WTC11 (cell line): ENCODE measurements around the gene ORAI2. TPM values are rescaled to one million over a fixed set of nuclear protein-coding genes. Genes with fewer than 3 reads are reported as not detected.

ENCODE experiments used
- ATAC-seq: fragments of 200-7000 bp; cut with Tn5 transposase; 2 replicates; pipeline ENCODE4 v1.10.0; 2021; ENCODE audit warnings: mild to moderate bottlenecking, moderate library complexity
- CTCF ChIA-PET: fragments of 300-600 bp; sonication (Branson Sonifier 250); formaldehyde crosslinking; loops from one replicate; lab custom pipeline; 2021; ENCODE audit warnings: antibody characterized with exemption; lab: Charles Lee
- POLR2A ChIA-PET: fragments of 350-600 bp; sonication (Branson Sonifier 250); formaldehyde crosslinking; loops from one replicate; lab custom pipeline; 2021; ENCODE audit warnings: antibody characterized with exemption; lab: Charles Lee
- DNase-seq: peaks from one replicate; pipeline ENCODE4 v3.0.0; 2021; ENCODE audit warnings: low spot score
- H3K27ac Mint-ChIP-seq: 2 replicates; pipeline ENCODE4 v1.8.0; 2021; ENCODE audit warnings: mixed read lengths
- H3K27me3 Mint-ChIP-seq: 2 replicates; pipeline ENCODE4 v1.8.0; 2021; ENCODE audit warnings: low read depth, mild to moderate bottlenecking, moderate library complexity, mixed read lengths
- H3K36me3 Mint-ChIP-seq: 2 replicates; pipeline ENCODE4 v1.8.0; 2021; ENCODE audit warnings: mixed read lengths
- H3K4me1 Mint-ChIP-seq: 2 replicates; pipeline ENCODE4 v1.8.0; 2022; ENCODE audit warnings: mixed read lengths
- H3K4me3 Mint-ChIP-seq: 2 replicates; pipeline ENCODE4 v1.8.0; 2021; ENCODE audit warnings: mild to moderate bottlenecking, moderate library complexity, mixed read lengths
- H3K9me3 Mint-ChIP-seq: 2 replicates; pipeline ENCODE4 v1.8.0; 2021; ENCODE audit warnings: mixed read lengths
- ATF1 ChIP-seq: sonication (generic); formaldehyde crosslinking; IDR thresholded peaks from 2 replicates; pipeline ENCODE4 v1.8.1; 2023; ENCODE audit warnings: mild to moderate bottlenecking, moderate library complexity, missing genetic modification reagents
- CREB1 ChIP-seq: sonication (generic); formaldehyde crosslinking; IDR thresholded peaks from 2 replicates; pipeline ENCODE4 v1.8.0; 2023; ENCODE audit warnings: mild to moderate bottlenecking, missing genetic modification reagents
- ELF4 ChIP-seq: sonication (generic); formaldehyde crosslinking; IDR thresholded peaks from 2 replicates; pipeline ENCODE4 v1.8.1; 2022; ENCODE audit warnings: low read depth, mild to moderate bottlenecking, moderate library complexity, missing genetic modification reagents
- FOXJ3 ChIP-seq: sonication (generic); formaldehyde crosslinking; IDR thresholded peaks from 2 replicates; pipeline ENCODE4 v1.9.0; 2021; ENCODE audit warnings: missing genetic modification reagents, mild to moderate bottlenecking, borderline replicate concordance
- IRF2 ChIP-seq: sonication (generic); formaldehyde crosslinking; IDR thresholded peaks from 2 replicates; pipeline ENCODE4 v1.8.0; 2022; ENCODE audit warnings: low read depth, missing genetic modification reagents, borderline replicate concordance
- MXD4 ChIP-seq: fragments of 250-450 bp; sonication (Bioruptor Pico); IDR thresholded peaks from 2 replicates; pipeline ENCODE4 v1.8.0; 2021; ENCODE audit warnings: mild to moderate bottlenecking, moderate library complexity, borderline replicate concordance
- OVOL2 ChIP-seq: fragments of 250-450 bp; sonication (Bioruptor Pico); IDR thresholded peaks from 2 replicates; pipeline ENCODE4 v1.9.0; 2021; ENCODE audit warnings: mild to moderate bottlenecking, borderline replicate concordance
- SMAD3 ChIP-seq: sonication (generic); formaldehyde crosslinking; IDR thresholded peaks from 2 replicates; pipeline ENCODE4 v1.8.0; 2022; ENCODE audit warnings: missing genetic modification reagents, mild to moderate bottlenecking, borderline replicate concordance
- SOX15 ChIP-seq: fragments of 250-450 bp; sonication (Bioruptor Pico); IDR thresholded peaks from 2 replicates; pipeline ENCODE4 v1.9.0; 2021; ENCODE audit warnings: mild to moderate bottlenecking
- SP1 ChIP-seq: sonication (generic); formaldehyde crosslinking; conservative IDR thresholded peaks from 2 replicates; pipeline ENCODE4 v1.8.1; 2022; ENCODE audit warnings: missing genetic modification reagents
- ZNF121 ChIP-seq: sonication (generic); formaldehyde crosslinking; IDR thresholded peaks from 2 replicates; pipeline ENCODE4 v1.8.0; 2023; ENCODE audit warnings: missing genetic modification reagents
- ZNF263 ChIP-seq: sonication (generic); formaldehyde crosslinking; IDR thresholded peaks from 2 replicates; pipeline ENCODE4 v1.8.1; 2022; ENCODE audit warnings: low read depth, mild to moderate bottlenecking, moderate library complexity, missing genetic modification reagents
- ZNF317 ChIP-seq: sonication (generic); formaldehyde crosslinking; IDR thresholded peaks from 2 replicates; pipeline ENCODE4 v1.8.1; 2023; ENCODE audit warnings: low read depth, mild to moderate bottlenecking, moderate library complexity, missing genetic modification reagents, borderline replicate concordance
- ZNF396 ChIP-seq: fragments of 250-450 bp; sonication (Bioruptor Pico); IDR thresholded peaks from 2 replicates; pipeline ENCODE4 v1.8.0; 2021; ENCODE audit warnings: mild to moderate bottlenecking, moderate library complexity, borderline replicate concordance
- total RNA-seq: library from RNA; stranded (reverse); gene quantifications from 3 replicates; pipeline ENCODE4 v1.2.3, GENCODE V29; 2021
- TF ChIP-seq, protein P1 (sequence below): sonication (generic); formaldehyde crosslinking; IDR thresholded peaks from 2 replicates; pipeline ENCODE4 v1.8.0; 2022; ENCODE audit warnings: mild to moderate bottlenecking, missing genetic modification reagents
- TF ChIP-seq, protein P2 (sequence below): fragments of 250-450 bp; sonication (Bioruptor Pico); IDR thresholded peaks from 2 replicates; pipeline ENCODE4 v1.8.0; 2021; ENCODE audit warnings: mild to moderate bottlenecking
- TF ChIP-seq, protein P3 (sequence below): sonication (generic); formaldehyde crosslinking; IDR thresholded peaks from 2 replicates; pipeline ENCODE4 v1.8.1; 2022; ENCODE audit warnings: mild to moderate bottlenecking, missing genetic modification reagents, moderate library complexity, borderline replicate concordance
- TF ChIP-seq, protein P4 (sequence below): sonication (generic); formaldehyde crosslinking; IDR thresholded peaks from 2 replicates; pipeline ENCODE4 v1.8.1; 2022; ENCODE audit warnings: low read depth, mild to moderate bottlenecking, moderate library complexity, missing genetic modification reagents, borderline replicate concordance
- TF ChIP-seq, protein P5 (sequence below): sonication (generic); formaldehyde crosslinking; IDR thresholded peaks from 2 replicates; pipeline ENCODE4 v1.8.0; 2022; ENCODE audit warnings: mild to moderate bottlenecking, missing genetic modification reagents
- TF ChIP-seq, protein P6 (sequence below): sonication (generic); formaldehyde crosslinking; IDR thresholded peaks from 2 replicates; pipeline ENCODE4 v1.8.1; 2023; ENCODE audit warnings: mild to moderate bottlenecking, missing genetic modification reagents, moderate library complexity
- TF ChIP-seq, protein P7 (sequence below): sonication (generic); formaldehyde crosslinking; IDR thresholded peaks from 2 replicates; pipeline ENCODE4 v1.8.0; 2022; ENCODE audit warnings: mild to moderate bottlenecking, missing genetic modification reagents
- TF ChIP-seq, protein P8 (sequence below): fragments of 250-450 bp; sonication (Bioruptor Pico); IDR thresholded peaks from 2 replicates; pipeline ENCODE4 v1.9.0; 2021; ENCODE audit warnings: moderate library complexity, mild to moderate bottlenecking, inconsistent platforms, borderline replicate concordance

Gene ORAI2
- total RNA-seq, 1 experiment from 2014 or later, result 22.2 TPM

DNA sequence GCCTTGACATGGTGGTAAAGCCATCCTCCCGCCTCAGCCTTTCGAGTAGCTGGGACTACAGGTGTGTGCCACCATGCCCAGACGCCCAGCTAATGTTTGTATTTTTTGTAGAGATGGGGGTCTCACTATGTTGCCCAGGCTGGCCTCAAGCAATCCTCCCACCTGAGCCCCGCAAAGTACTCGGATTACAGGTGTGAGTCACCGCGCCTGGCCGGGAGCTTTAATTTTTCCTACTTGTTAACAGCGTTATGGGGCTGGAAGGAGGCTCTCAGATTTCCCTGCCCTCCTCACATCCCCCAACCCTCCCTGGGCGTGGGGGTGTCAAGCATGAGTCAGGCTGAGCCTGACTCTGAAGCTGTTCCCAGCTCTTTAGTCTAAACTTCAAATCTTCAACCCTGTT lies 23.0 kb downstream of the ORAI2 start:
- peaks cover 6% of the 10 kb centered on the region for H3K4me1 Mint-ChIP-seq
- H3K4me3 Mint-ChIP-seq, result no peak overlapping the region
- no peak for DNase-seq
- no peak for ATAC-seq
- no peaks in the 10 kb centered on the region for H3K27me3 Mint-ChIP-seq
- CTCF ChIA-PET, result interaction anchor here (0.6 to 2.2 kb wide), 4 partner anchors 8 to 52 kb away, joined by 3 to 11 read pairs (median 6); no protein-coding TSS in a partner anchor
- POLR2A ChIA-PET, result no interaction called here
- no peak overlapping the region; the same call in 1 of the 2 replicates for H3K27ac Mint-ChIP-seq
- no peaks in the 10 kb centered on the region for H3K9me3 Mint-ChIP-seq
- peaks cover 19% of the 10 kb centered on the region for H3K36me3 Mint-ChIP-seq
- TF ChIP-seq ZNF121 (CRISPR knock-in tag), result peak; percentile 89
- TF ChIP-seq, protein P1, sequence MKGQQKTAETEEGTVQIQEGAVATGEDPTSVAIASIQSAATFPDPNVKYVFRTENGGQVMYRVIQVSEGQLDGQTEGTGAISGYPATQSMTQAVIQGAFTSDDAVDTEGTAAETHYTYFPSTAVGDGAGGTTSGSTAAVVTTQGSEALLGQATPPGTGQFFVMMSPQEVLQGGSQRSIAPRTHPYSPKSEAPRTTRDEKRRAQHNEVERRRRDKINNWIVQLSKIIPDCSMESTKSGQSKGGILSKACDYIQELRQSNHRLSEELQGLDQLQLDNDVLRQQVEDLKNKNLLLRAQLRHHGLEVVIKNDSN, result no peak

DNA sequence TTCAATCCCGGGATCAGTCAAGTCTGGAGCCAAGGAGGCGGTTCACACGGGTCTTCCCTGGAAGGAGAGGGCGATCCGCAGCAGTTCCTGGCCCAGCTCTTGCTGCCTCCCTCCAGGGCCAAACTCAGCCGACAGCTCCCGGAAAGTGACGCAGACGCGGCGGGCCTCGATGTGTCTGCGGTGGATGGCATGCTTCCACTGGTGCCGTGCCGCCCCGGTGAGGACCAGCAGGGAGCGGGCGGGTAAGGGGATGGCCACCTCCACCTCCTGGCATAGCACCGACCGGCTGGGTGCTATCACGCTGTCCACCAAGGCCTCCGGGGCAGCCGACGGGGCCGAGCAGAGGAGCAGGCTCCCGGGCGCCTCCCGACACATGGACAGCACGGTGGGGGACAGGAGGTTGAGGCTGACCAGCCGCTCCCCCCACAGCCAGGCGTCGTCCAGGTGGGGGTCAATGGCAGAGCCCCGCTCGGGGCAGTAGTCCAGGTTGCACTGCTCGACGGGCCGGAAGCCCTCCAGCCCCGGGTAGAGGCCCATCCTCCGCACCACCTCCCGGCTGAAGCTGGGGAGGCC lies 24.1 kb downstream of the ORAI2 start:
- DNase-seq, result no peak
- ATAC-seq, result no peak
- Mint-ChIP-seq H3K27me3 (no peaks in the 10 kb centered on the region), H3K27ac (no peak overlapping the region), H3K4me1 (no peaks in the 10 kb centered on the region), H3K4me3 (no peak overlapping the region), H3K36me3 (peaks cover 19% of the 10 kb centered on the region), H3K9me3 (no peaks in the 10 kb centered on the region)
- POLR2A ChIA-PET, result interaction anchor here (0.7 kb wide), 1 partner anchor 62 kb away, joined by 3 read pairs; no protein-coding TSS in a partner anchor
- TF ChIP-seq MXD4 (CRISPR knock-in tag) (no peak), CREB1 (CRISPR knock-in tag) (no peak), SMAD3 (CRISPR knock-in tag) (no peak), SP1 (no peak), SOX15 (CRISPR knock-in tag) (no peak), IRF2 (CRISPR knock-in tag) (no peak), ZNF317 (no peak), OVOL2 (no peak), ZNF263 (CRISPR knock-in tag) (no peak)
- TF ChIP-seq, protein P2, sequence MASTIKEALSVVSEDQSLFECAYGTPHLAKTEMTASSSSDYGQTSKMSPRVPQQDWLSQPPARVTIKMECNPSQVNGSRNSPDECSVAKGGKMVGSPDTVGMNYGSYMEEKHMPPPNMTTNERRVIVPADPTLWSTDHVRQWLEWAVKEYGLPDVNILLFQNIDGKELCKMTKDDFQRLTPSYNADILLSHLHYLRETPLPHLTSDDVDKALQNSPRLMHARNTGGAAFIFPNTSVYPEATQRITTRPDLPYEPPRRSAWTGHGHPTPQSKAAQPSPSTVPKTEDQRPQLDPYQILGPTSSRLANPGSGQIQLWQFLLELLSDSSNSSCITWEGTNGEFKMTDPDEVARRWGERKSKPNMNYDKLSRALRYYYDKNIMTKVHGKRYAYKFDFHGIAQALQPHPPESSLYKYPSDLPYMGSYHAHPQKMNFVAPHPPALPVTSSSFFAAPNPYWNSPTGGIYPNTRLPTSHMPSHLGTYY, result no peak
- TF ChIP-seq, protein P3, sequence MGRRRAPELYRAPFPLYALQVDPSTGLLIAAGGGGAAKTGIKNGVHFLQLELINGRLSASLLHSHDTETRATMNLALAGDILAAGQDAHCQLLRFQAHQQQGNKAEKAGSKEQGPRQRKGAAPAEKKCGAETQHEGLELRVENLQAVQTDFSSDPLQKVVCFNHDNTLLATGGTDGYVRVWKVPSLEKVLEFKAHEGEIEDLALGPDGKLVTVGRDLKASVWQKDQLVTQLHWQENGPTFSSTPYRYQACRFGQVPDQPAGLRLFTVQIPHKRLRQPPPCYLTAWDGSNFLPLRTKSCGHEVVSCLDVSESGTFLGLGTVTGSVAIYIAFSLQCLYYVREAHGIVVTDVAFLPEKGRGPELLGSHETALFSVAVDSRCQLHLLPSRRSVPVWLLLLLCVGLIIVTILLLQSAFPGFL (CRISPR knock-in tag), result no peak
- TF ChIP-seq, protein P4, sequence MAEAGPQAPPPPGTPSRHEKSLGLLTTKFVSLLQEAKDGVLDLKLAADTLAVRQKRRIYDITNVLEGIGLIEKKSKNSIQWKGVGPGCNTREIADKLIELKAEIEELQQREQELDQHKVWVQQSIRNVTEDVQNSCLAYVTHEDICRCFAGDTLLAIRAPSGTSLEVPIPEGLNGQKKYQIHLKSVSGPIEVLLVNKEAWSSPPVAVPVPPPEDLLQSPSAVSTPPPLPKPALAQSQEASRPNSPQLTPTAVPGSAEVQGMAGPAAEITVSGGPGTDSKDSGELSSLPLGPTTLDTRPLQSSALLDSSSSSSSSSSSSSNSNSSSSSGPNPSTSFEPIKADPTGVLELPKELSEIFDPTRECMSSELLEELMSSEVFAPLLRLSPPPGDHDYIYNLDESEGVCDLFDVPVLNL (CRISPR knock-in tag), result no peak
- CTCF ChIA-PET, result interaction anchor here (2.2 kb wide), 1 partner anchor 10 kb away, joined by 11 read pairs; no protein-coding TSS in a partner anchor

DNA sequence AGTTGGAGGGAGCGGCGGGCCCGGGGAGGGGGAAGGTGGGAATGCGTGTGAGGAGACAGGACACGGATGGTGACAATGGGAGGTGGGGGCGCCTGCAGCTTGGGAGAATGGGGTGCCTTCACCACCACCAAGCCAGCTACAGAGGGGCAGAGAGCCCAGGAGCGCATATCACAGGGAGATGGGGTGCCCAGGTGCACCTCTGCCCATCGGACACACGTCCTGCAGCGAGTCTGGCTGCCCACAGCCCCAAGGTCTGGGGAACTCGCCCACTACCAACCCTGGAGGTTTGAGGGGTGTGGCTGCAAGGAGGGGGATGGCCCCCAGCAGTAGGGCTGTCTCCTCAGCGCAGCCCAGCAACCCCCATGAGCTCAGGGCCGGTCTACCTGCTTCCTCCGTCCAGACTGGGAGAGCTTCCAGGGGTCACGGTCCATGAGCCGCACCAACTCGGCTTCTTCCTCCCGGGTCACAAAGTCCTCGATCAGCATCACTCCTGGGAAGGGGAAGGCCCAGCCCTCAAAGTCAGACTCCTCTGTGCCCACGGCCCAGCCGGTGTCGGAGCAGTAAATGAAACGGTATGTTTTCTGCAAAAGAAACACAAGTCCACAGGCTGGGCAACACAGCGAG lies 26.0 kb downstream of the ORAI2 start:
- H3K27me3 Mint-ChIP-seq, result no peaks in the 10 kb centered on the region
- no peaks in the 10 kb centered on the region for H3K9me3 Mint-ChIP-seq
- DNase-seq (no peak), ATAC-seq (no peak)
- ChIA-PET CTCF (interaction anchor here (0.9 kb wide), 1 partner anchor 55 kb away, joined by 3 read pairs; no protein-coding TSS in a partner anchor), POLR2A (interaction anchor here (0.6 to 0.7 kb wide), 2 partner anchors 40 to 100 kb away, joined by 3 to 9 read pairs; no protein-coding TSS in a partner anchor)
- H3K36me3 Mint-ChIP-seq, result peaks cover 19% of the 10 kb centered on the region
- no peak overlapping the region for H3K4me3 Mint-ChIP-seq
- H3K27ac Mint-ChIP-seq, result no peak overlapping the region
- H3K4me1 Mint-ChIP-seq, result peaks cover 8% of the 10 kb centered on the region
- TF ChIP-seq ELF4 (CRISPR knock-in tag) (no peak), FOXJ3 (CRISPR knock-in tag) (no peak), ATF1 (no peak), ZNF396 (no peak), ZNF121 (CRISPR knock-in tag) (no peak)
- TF ChIP-seq, protein P5, sequence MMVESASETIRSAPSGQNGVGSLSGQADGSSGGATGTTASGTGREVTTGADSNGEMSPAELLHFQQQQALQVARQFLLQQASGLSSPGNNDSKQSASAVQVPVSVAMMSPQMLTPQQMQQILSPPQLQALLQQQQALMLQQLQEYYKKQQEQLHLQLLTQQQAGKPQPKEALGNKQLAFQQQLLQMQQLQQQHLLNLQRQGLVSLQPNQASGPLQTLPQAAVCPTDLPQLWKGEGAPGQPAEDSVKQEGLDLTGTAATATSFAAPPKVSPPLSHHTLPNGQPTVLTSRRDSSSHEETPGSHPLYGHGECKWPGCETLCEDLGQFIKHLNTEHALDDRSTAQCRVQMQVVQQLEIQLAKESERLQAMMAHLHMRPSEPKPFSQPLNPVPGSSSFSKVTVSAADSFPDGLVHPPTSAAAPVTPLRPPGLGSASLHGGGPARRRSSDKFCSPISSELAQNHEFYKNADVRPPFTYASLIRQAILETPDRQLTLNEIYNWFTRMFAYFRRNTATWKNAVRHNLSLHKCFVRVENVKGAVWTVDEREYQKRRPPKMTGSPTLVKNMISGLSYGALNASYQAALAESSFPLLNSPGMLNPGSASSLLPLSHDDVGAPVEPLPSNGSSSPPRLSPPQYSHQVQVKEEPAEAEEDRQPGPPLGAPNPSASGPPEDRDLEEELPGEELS (CRISPR knock-in tag), result no peak
- TF ChIP-seq, protein P6, sequence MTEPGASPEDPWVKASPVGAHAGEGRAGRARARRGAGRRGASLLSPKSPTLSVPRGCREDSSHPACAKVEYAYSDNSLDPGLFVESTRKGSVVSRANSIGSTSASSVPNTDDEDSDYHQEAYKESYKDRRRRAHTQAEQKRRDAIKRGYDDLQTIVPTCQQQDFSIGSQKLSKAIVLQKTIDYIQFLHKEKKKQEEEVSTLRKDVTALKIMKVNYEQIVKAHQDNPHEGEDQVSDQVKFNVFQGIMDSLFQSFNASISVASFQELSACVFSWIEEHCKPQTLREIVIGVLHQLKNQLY (CRISPR knock-in tag), result no peak
- TF ChIP-seq, protein P7, sequence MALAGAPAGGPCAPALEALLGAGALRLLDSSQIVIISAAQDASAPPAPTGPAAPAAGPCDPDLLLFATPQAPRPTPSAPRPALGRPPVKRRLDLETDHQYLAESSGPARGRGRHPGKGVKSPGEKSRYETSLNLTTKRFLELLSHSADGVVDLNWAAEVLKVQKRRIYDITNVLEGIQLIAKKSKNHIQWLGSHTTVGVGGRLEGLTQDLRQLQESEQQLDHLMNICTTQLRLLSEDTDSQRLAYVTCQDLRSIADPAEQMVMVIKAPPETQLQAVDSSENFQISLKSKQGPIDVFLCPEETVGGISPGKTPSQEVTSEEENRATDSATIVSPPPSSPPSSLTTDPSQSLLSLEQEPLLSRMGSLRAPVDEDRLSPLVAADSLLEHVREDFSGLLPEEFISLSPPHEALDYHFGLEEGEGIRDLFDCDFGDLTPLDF (CRISPR knock-in tag), result no peak
- TF ChIP-seq, protein P8, sequence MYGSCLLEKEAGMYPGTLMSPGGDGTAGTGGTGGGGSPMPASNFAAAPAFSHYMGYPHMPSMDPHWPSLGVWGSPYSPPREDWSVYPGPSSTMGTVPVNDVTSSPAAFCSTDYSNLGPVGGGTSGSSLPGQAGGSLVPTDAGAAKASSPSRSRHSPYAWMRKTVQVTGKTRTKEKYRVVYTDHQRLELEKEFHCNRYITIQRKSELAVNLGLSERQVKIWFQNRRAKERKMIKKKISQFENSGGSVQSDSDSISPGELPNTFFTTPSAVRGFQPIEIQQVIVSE (CRISPR knock-in tag), result no peak
